Testis (tissue), 3 donors: ENCODE measurements around the gene MZB1. TPM values are rescaled to one million over a fixed set of nuclear protein-coding genes. Genes with fewer than 3 reads are reported as not detected.

ENCODE experiments used
- DNase-seq: peaks from one replicate; pipeline ENCODE4 v3.0.0-alpha.2; 2019
- H3K27ac ChIP-seq, 2 donors: fragments of 200-600 bp; sonication (generic); one replicate each; pipeline ENCODE4 v1.5.1; 2019
- H3K27me3 ChIP-seq: fragments of 200-600 bp; sonication (generic); one replicate; pipeline ENCODE4 v1.5.1; 2019
- H3K36me3 ChIP-seq: fragments of 200-600 bp; sonication (generic); one replicate; pipeline ENCODE4 v1.5.1; 2017; ENCODE audit warnings: low read depth; ENCODE audit errors: missing control alignments
- H3K4me1 ChIP-seq: fragments of 200-600 bp; sonication (generic); one replicate; pipeline ENCODE4 v1.5.1; 2019
- H3K4me3 ChIP-seq, 2 donors: fragments of 200-600 bp; sonication (generic); one replicate each; pipeline ENCODE4 v1.5.1; 2017 to 2019
- H3K9me3 ChIP-seq: fragments of 200-600 bp; sonication (generic); one replicate; pipeline ENCODE4 v1.5.1; 2017
- CTCF ChIP-seq, 3 experiments: fragments of 450-650 bp in 2 of 3; fragments of 200-600 bp in 1 of 3; sonication (generic) in 1 of 3; IDR thresholded peaks; one replicate each; pipeline ENCODE4 v1.5.1; 2016 to 2019; ENCODE audit warnings: antibody characterized with exemption in 3 of 3, mild to moderate bottlenecking in 2 of 3, moderate library complexity in 1 of 3
- POLR2A ChIP-seq: fragments of 450-650 bp; IDR thresholded peaks from one replicate; pipeline ENCODE4 v1.6.1; 2017; ENCODE audit warnings: antibody characterized with exemption, mild to moderate bottlenecking, moderate library complexity
- WGBS, 2 donors: methylation state at CpG; one replicate each; pipeline ENCODE4 v1.1.5; 2018; 5-methylcytosine and 5-hydroxymethylcytosine counted together
- intact Hi-C: fragments of 100-400 bp; cut with DNase I; formaldehyde crosslinking; loops from one replicate; pipeline ENCODE4 v1.15.1; 2023; ENCODE audit warnings: low total_unique reads
- polyA plus RNA-seq: library from polyadenylated mRNA; stranded (reverse); fragments of 350-450 nt; fragmentation: Illumina TruSeq; extraction: RNeasy Lipid Tissue Mini Kit (QIAGEN cat#74804); gene quantifications from one replicate; pipeline ENCODE4 v1.2.3, GENCODE V29; 2014; ENCODE audit warnings: low read depth, low replicate concordance; ENCODE audit not compliant: insufficient read depth
- total RNA-seq, 2 donors: library from RNA; depleted of rRNA; stranded (reverse); fragments of >200 nt; gene quantifications; one replicate each; pipeline ENCODE4 v1.2.3, GENCODE V29; 2016

MZB1 gene
- total and polyA plus RNA-seq, 3 donors from 2014 or later: 0.31 to 6.0 (median 0.94) TPM

DNA sequence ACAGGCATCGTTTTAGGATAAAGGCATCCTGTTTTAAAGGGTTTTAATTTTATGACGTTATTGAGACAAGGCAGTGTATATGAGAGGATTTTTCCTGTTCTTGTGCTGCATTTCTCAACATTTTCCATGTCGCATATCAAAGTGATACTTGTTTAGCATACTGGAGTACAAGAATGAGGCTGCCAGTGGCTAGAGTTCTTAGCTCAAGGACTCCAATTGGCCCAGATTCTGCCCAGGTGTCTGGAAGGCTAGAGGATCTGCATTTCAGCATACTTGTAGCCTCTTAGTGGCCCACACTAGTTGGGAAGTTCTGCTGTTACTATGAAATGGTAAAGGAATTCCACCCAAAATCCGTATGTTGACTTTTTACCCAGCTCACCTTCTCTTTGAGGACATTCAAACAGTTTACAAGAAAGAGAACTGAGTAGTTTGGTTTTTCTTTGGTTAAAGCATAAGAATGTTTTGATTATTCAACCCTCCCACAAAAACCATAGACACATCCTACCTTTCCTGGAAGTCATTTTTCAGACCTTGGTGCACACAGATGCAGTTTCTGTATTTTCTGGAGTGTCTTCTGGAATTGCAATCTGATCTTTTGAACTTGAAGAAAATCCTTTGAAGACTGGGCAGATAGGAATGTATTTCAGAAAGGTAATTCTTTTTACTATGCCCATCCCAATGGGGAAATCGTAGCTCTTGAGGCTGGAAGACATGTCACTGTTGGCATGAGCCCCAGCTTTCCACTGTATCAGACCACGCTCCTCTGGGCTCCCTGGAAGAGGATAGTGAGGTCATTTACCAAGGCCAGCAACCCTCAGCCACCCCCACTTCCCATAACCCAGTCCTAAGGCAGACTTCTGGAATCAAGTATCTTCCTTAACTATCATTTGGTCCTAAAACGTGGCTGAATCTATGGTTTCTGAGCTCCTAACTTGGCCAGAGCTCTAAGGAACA, 18.0 kb downstream of the MZB1 start:
- H3K27ac ChIP-seq: no peak overlapping the region
- intact Hi-C loops: no loop called here
- 69 to 73% methylated on average over 7 of the region's 7 CpGs for WGBS, 2 donors
- no peaks in the 10 kb centered on the region for H3K9me3 ChIP-seq
- no peaks in the 10 kb centered on the region for H3K4me1 ChIP-seq
- H3K36me3 ChIP-seq: no peaks in the 10 kb centered on the region
- peak; percentile 44 for DNase-seq
- TF ChIP-seq POLR2A: no peak
- TF ChIP-seq CTCF (IDR thresholded peaks at IDR 0.05): no peak
- H3K4me3 ChIP-seq: no peak overlapping the region
- H3K27me3 ChIP-seq: no peaks in the 10 kb centered on the region

DNA sequence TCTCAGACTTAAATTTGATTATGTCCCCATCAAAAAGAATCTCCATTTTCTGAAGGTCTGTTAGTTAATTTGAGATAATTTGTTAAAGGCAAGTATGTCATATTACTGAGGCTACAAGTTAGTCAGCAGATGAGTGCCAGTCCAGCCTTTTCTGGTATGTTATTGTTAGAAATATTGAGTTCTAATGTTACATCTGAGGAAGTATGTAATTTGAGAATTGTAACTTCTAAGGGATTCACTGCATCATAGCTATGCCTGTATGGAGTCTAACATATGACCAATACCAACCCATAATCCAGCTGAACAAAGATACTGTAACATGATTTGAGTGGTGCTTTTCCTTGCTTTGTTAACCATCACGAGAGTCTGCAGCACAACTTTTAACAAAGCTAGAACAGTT, 20.5 kb downstream of the MZB1 start:
- Histone ChIP-seq H3K4me3 (no peak overlapping the region), H3K4me1 (no peaks in the 10 kb centered on the region), H3K36me3 (no peaks in the 10 kb centered on the region), H3K27ac (no peak overlapping the region), H3K27me3 (no peaks in the 10 kb centered on the region), H3K9me3 (no peaks in the 10 kb centered on the region)
- 56 to 76% methylated on average over 1 of the region's 1 CpG for WGBS, 2 donors
- intact Hi-C loops: no loop called here
- DNase-seq: no peak
- TF ChIP-seq POLR2A: no peak
- TF ChIP-seq CTCF (IDR thresholded peaks at IDR 0.05): no peak

DNA sequence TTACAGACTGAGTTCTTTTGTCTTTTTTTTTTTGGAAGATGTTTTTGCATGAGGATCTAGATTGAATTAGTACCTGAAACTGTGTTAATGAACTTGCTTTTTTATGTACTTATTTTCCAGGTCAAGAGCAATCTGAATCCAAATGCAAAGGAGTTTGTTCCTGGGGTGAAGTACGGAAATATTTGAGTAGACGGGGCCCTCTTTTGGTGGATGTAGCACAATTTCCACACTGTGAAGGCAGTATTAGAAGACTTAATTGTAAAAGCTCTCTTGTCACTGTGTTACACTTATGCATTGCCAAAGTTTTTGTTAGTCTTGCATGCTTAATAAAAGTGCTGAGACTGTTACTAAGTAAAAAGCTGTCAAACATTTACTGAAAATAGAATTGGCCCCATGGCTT, 21.1 kb downstream of the MZB1 start:
- H3K27ac ChIP-seq: no peak overlapping the region
- no peak for TF ChIP-seq POLR2A
- TF ChIP-seq CTCF (IDR thresholded peaks at IDR 0.05): no peak
- no peak overlapping the region for H3K4me3 ChIP-seq
- 65 to 86% methylated on average over 2 of the region's 2 CpGs for WGBS, 2 donors
- intact Hi-C loops: no loop called here
- H3K4me1 ChIP-seq: no peaks in the 10 kb centered on the region
- no peaks in the 10 kb centered on the region for H3K9me3 ChIP-seq
- no peaks in the 10 kb centered on the region for H3K27me3 ChIP-seq
- no peak for DNase-seq
- no peaks in the 10 kb centered on the region for H3K36me3 ChIP-seq

GRCh38 chr5:139364466-139364865, 25.2 kb downstream of the MZB1 start:
- no peak overlapping the region for H3K4me3 ChIP-seq
- WGBS, 2 donors: 44 to 45% methylated on average over 2 of the region's 2 CpGs
- TF ChIP-seq CTCF (IDR thresholded peaks at IDR 0.05) (no peak), POLR2A (no peak)
- no peaks in the 10 kb centered on the region for H3K4me1 ChIP-seq
- intact Hi-C loops: no loop called here
- no peaks in the 10 kb centered on the region for H3K36me3 ChIP-seq
- H3K27ac ChIP-seq: no peak overlapping the region
- no peaks in the 10 kb centered on the region for H3K27me3 ChIP-seq
- no peaks in the 10 kb centered on the region for H3K9me3 ChIP-seq
- no peak for DNase-seq

DNA sequence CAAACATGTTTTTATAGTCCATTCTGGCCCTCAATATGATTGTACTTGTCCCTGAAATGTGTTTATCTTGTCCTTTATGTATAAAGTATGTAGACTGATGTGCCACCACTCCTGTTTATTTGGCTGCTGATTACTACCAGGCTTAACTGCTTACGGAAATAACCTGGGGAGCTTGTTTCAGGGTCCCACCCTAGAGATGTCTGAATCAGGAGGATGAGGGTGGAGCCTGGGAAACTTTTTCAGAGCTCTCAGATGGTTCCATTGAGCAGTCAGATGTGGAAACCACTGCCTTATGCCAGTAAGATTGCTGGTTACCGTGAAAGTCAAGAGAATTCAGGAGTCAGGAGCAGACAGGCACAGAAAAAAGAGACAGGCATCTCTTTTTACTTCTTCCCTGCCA, 25.8 kb downstream of the MZB1 start:
- Histone ChIP-seq H3K4me1 (no peaks in the 10 kb centered on the region), H3K36me3 (no peaks in the 10 kb centered on the region), H3K27ac (no peak overlapping the region), H3K27me3 (no peaks in the 10 kb centered on the region), H3K9me3 (no peaks in the 10 kb centered on the region), H3K4me3 (no peak overlapping the region)
- WGBS, 2 donors: 82 to 85% methylated on average over 2 of the region's 2 CpGs
- DNase-seq: no peak
- TF ChIP-seq POLR2A (no peak), CTCF (IDR thresholded peaks at IDR 0.05) (no peak)
- intact Hi-C loops: no loop called here
